HepG2 (cell line): ENCODE data around the gene RCCD1. TPM values are rescaled to one million over a fixed set of nuclear protein-coding genes. Genes with fewer than 3 reads are reported as not detected.

Source experiments
- ATAC-seq: fragments of 200-7000 bp; cut with Tn5 transposase; 3 replicates; pipeline ENCODE4 v1.9.1; 2020; ENCODE audit warnings: mild to moderate bottlenecking, moderate library complexity
- BruUV-seq: library from RNA; stranded (reverse); fragments of 400-500 nt; replicated peaks from 2 replicates; lab custom pipeline; 2021; lab: Mats Ljungman, UMichigan
- CTCF ChIA-PET: fragments of 300-600 bp; formaldehyde crosslinking; extraction: SDS; loops from one replicate; lab custom pipeline; 2021; ENCODE audit warnings: low total read pairs, inconsistent platforms, low intra/inter-chr PET ratio; lab: Yijun Ruan, JAX
- POLR2A ChIA-PET: fragments of 350-600 bp; sonication (Branson Sonifier 250); formaldehyde crosslinking; loops from one replicate; lab custom pipeline; 2020; ENCODE audit warnings: antibody characterized with exemption, inconsistent platforms; lab: Yijun Ruan, JAX
- DNase-seq: peaks from one replicate; pipeline ENCODE4 v3.0.0-alpha.2; 2015; ENCODE audit warnings: low spot score
- FAIRE-seq: peaks from 3 replicates; lab custom pipeline; 2011; peaks lifted over from hg19 to GRCh38; lab: Jason Lieb, UNC
- H2AFZ ChIP-seq: one replicate; pipeline ENCODE4 v1.6.1; 2011; ENCODE audit warnings: low read length, inconsistent platforms
- H3K27ac ChIP-seq: fragments of 300-600 bp; 3 replicates; pipeline ENCODE4 v1.8.0; 2011; ENCODE audit warnings: mixed run types, mild to moderate bottlenecking, mixed read lengths, low read length, inconsistent platforms; ENCODE audit not compliant: insufficient read depth; ENCODE audit errors: extremely low read length
- H3K27me3 ChIP-seq, 2 experiments: fragments of 200-600 bp in 1 of 2; 2 replicates in 1 of 2; 3 replicates in 1 of 2; pipeline versions ENCODE4 v1.6.0 to v1.8.0; 2011; ENCODE audit warnings: low read length in 2 of 2, mild to moderate bottlenecking in 2 of 2, moderate library complexity in 2 of 2, inconsistent platforms in 1 of 2; ENCODE audit not compliant: insufficient read depth in 2 of 2, control insufficient read depth in 1 of 2
- H3K36me3 ChIP-seq, 2 experiments: fragments of 200-600 bp in 1 of 2; replicated peaks in 1 of 2; 2 replicates in 1 of 2; 3 replicates in 1 of 2; pipeline versions ENCODE4 v1.5.1 to v1.8.0; 2011; ENCODE audit warnings: low read length in 2 of 2, inconsistent platforms in 1 of 2; ENCODE audit not compliant: insufficient read depth in 2 of 2, control insufficient read depth in 1 of 2
- H3K4me1 ChIP-seq: 2 replicates; pipeline ENCODE4 v1.5.1; 2012; ENCODE audit warnings: low read length, inconsistent platforms; ENCODE audit not compliant: insufficient read depth
- H3K4me2 ChIP-seq: 2 replicates; pipeline ENCODE4 v1.6.0; 2011; ENCODE audit warnings: low read depth, low read length, inconsistent platforms
- H3K4me3 ChIP-seq, 3 experiments: fragments of 200-600 bp in 1 of 3; sonication (generic), shearing (Covaris generic) in 1 of 3; replicated peaks in 1 of 3; 2 replicates each; pipeline ENCODE4 v1.5.1; 2011 to 2016; ENCODE audit warnings: low read length in 3 of 3, inconsistent platforms in 2 of 3, low read depth in 2 of 3, mild to moderate bottlenecking in 2 of 3, control low read depth in 1 of 3, mixed read lengths in 1 of 3; ENCODE audit not compliant: insufficient read depth in 1 of 3
- H3K79me2 ChIP-seq: one replicate; pipeline ENCODE4 v1.6.1; 2011; ENCODE audit warnings: low read length, inconsistent platforms; ENCODE audit not compliant: insufficient read depth
- H3K9ac ChIP-seq: 2 replicates; pipeline ENCODE4 v1.6.0; 2011; ENCODE audit warnings: mild to moderate bottlenecking, low read depth, low read length, inconsistent platforms; ENCODE audit not compliant: insufficient read depth
- H3K9me3 ChIP-seq: 2 replicates; pipeline ENCODE4 v1.5.1; 2012; ENCODE audit warnings: mild to moderate bottlenecking, low read length
- H4K20me1 ChIP-seq: 2 replicates; pipeline ENCODE4 v1.6.0; 2011; ENCODE audit warnings: inconsistent platforms, mild to moderate bottlenecking, low read length, moderate library complexity; ENCODE audit not compliant: insufficient read depth
- MAFF ChIP-seq: IDR thresholded peaks from 2 replicates; pipeline ENCODE4 v1.6.1; 2011; ENCODE audit warnings: low read depth, low read length, improper control_type of control experiment
- ZNF543 ChIP-seq: sonication (generic); formaldehyde crosslinking; IDR thresholded peaks from 2 replicates; pipeline ENCODE4 v1.4.0; 2020; ENCODE audit warnings: mild to moderate bottlenecking, missing genetic modification reagents
- WGBS: methylation state at CpG from one replicate; pipeline ENCODE4 v1.1.6; 2017; ENCODE audit warnings: low lambda C conversion rate; 5-methylcytosine and 5-hydroxymethylcytosine counted together
- in situ Hi-C: cut with HindIII; loops from 2 replicates; pipeline ENCODE4 v1.10.0; 2017; ENCODE audit warnings: low pct_unique_long_range_greater_than_20kb; ENCODE audit not compliant: extremely low pct_ligation_motif_present
- intact Hi-C: fragments of 100-400 bp; cut with micrococcal nuclease; formaldehyde crosslinking; loops from one replicate; pipeline ENCODE4 v1.10.0; 2022; ENCODE audit not compliant: unreplicated experiment
- polyA plus RNA-seq, 8 experiments: library from polyadenylated mRNA; depleted of rRNA in 3 of 8; stranded (reverse) in 7 of 8; unstranded in 1 of 8; fragments of >200 nt; fragmentation: Illumina TruSeq in 4 of 8; extraction: Trizol in 4 of 8; gene quantifications; 2 replicates each; pipeline versions ENCODE4 v1.2.1 to v1.2.3, GENCODE V29; 2011 to 2016; ENCODE audit warnings: low read depth in 4 of 8, missing spikeins in 1 of 8, mixed read lengths in 1 of 8; ENCODE audit not compliant: insufficient read depth in 1 of 8
- total RNA-seq, 5 experiments: library from RNA; depleted of rRNA; stranded (reverse); fragments of >200 nt; fragmentation: Illumina TruSeq; extraction: Trizol; gene quantifications; 2 replicates each; pipeline ENCODE4 v1.2.3, GENCODE V29; 2016; ENCODE audit warnings: low read depth in 1 of 5
- TF ChIP-seq, protein P1 (sequence below): sonication (generic); formaldehyde crosslinking; IDR thresholded peaks from one replicate; pipeline ENCODE4 v1.5.1; 2020; ENCODE audit warnings: mild to moderate bottlenecking, missing genetic modification reagents; ENCODE audit errors: not compliant biosample characterization
- TF ChIP-seq, protein P2 (sequence below): sonication (generic); formaldehyde crosslinking; conservative IDR thresholded peaks from 2 replicates; pipeline ENCODE4 v1.8.0; 2022; ENCODE audit warnings: low read depth, missing genetic modification reagents

RCCD1 gene
- total and polyA plus RNA-seq, 2 of the 13 experiments (the other 11 are each of a cell fraction or from before 2014, with no cell fraction given) = 14.1 to 15.1 TPM

DNA sequence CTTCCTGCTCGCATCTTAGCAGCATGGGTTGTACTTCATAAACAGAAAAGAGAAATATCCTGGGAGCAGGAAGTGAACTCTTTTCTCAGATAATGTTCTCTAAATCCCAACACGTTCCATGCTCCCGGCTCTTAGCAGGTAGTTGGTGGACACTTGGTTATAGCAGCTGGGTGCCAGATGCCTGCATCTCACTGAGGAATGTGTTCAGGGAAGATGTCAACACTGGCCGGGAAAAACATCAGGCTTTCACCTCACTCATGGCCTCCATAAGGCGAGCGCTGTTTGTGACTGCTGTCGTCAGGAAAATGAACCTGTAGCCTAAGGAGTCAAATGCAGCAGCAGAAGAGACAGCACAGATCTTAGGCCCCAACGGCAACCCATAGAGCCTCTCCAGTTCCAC lies 44.1 kb downstream of the RCCD1 start:
- Histone ChIP-seq H4K20me1 (no peaks in the 10 kb centered on the region), H3K9ac (no peak overlapping the region), H3K27me3 (no peaks in the 10 kb centered on the region; a peak in 1 of 5 replicates), H3K4me2 (no peak overlapping the region), H3K4me3 (no peak overlapping the region), H2AFZ (no peak overlapping the region), H3K9me3 (no peaks in the 10 kb centered on the region), H3K27ac (no peak overlapping the region), H3K36me3 (peaks cover 10 to 34% of the 10 kb centered on the region in 2 experiments; a peak in 4 of 5 replicates), H3K4me1 (peaks cover 10% of the 10 kb centered on the region), H3K79me2 (peaks cover 17% of the 10 kb centered on the region)
- FAIRE-seq (no peak), DNase-seq (no peak), ATAC-seq (no peak)
- 91% methylated on average over 7 of the region's 8 CpGs for WGBS
- ChIA-PET POLR2A (no interaction called here), CTCF (no interaction called here)
- TF ChIP-seq MAFF (no peak), ZNF543 (no peak)
- TF ChIP-seq, protein P1, sequence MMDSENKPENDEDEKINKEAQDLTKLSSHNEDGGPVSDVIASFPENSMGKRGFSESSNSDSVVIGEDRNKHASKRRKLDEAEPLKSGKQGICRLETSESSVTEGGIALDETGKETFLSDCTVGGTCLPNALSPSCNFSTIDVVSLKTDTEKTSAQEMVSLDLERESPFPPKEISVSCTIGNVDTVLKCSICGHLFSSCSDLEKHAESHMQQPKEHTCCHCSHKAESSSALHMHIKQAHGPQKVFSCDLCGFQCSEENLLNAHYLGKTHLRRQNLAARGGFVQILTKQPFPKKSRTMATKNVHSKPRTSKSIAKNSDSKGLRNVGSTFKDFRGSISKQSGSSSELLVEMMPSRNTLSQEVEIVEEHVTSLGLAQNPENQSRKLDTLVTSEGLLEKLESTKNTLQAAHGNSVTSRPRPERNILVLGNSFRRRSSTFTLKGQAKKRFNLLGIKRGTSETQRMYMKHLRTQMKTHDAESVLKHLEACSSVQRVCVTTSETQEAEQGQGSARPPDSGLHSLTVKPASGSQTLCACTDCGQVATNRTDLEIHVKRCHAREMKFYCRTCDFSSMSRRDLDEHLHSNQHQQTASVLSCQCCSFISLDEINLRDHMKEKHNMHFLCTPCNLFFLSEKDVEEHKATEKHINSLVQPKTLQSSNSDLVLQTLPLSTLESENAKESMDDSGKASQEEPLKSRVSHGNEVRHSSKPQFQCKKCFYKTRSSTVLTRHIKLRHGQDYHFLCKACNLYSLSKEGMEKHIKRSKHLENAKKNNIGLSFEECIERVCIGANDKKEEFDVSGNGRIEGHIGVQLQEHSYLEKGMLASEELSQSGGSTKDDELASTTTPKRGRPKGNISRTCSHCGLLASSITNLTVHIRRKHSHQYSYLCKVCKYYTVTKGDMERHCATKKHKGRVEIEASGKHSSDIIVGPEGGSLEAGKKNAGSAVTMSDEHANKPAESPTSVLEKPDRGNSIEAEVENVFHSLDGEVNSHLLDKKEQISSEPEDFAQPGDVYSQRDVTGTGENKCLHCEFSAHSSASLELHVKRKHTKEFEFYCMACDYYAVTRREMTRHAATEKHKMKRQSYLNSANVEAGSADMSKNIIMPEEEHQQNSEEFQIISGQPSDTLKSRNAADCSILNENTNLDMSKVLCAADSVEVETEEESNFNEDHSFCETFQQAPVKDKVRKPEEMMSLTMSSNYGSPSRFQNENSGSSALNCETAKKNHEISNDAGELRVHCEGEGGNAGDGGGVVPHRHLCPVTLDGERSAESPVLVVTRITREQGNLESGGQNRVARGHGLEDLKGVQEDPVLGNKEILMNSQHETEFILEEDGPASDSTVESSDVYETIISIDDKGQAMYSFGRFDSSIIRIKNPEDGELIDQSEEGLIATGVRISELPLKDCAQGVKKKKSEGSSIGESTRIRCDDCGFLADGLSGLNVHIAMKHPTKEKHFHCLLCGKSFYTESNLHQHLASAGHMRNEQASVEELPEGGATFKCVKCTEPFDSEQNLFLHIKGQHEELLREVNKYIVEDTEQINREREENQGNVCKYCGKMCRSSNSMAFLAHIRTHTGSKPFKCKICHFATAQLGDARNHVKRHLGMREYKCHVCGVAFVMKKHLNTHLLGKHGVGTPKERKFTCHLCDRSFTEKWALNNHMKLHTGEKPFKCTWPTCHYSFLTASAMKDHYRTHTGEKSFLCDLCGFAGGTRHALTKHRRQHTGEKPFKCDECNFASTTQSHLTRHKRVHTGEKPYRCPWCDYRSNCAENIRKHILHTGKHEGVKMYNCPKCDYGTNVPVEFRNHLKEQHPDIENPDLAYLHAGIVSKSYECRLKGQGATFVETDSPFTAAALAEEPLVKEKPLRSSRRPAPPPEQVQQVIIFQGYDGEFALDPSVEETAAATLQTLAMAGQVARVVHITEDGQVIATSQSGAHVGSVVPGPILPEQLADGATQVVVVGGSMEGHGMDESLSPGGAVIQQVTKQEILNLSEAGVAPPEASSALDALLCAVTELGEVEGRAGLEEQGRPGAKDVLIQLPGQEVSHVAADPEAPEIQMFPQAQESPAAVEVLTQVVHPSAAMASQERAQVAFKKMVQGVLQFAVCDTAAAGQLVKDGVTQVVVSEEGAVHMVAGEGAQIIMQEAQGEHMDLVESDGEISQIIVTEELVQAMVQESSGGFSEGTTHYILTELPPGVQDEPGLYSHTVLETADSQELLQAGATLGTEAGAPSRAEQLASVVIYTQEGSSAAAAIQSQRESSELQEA (CRISPR knock-in tag) = no peak
- TF ChIP-seq, protein P2, sequence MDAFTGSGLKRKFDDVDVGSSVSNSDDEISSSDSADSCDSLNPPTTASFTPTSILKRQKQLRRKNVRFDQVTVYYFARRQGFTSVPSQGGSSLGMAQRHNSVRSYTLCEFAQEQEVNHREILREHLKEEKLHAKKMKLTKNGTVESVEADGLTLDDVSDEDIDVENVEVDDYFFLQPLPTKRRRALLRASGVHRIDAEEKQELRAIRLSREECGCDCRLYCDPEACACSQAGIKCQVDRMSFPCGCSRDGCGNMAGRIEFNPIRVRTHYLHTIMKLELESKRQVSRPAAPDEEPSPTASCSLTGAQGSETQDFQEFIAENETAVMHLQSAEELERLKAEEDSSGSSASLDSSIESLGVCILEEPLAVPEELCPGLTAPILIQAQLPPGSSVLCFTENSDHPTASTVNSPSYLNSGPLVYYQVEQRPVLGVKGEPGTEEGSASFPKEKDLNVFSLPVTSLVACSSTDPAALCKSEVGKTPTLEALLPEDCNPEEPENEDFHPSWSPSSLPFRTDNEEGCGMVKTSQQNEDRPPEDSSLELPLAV (CRISPR knock-in tag) = no peak
- in situ Hi-C loops (no loop called here), intact Hi-C loops (loop anchor here (10.0 kb wide), 1 partner anchor 64 kb away; the partner anchor contains the start of genes HDDC3 and UNC45A)
- no TSS peak for BruUV-seq
